NCI-H1417 treated with DMSO at 0.1 percent for 48 hours (cell line): ENCODE measurements around the gene DCBLD1.
"Not testable (repeated sequence)": the region's sequence is repeated elsewhere in the genome, so short reads cannot be mapped to it uniquely, and the experiment has no call there.

Experiments used
- DNase-seq: peaks from one replicate; lab custom pipeline; 2025; lab: John Stamatoyannopoulos, UW

The DCBLD1 gene

DNA sequence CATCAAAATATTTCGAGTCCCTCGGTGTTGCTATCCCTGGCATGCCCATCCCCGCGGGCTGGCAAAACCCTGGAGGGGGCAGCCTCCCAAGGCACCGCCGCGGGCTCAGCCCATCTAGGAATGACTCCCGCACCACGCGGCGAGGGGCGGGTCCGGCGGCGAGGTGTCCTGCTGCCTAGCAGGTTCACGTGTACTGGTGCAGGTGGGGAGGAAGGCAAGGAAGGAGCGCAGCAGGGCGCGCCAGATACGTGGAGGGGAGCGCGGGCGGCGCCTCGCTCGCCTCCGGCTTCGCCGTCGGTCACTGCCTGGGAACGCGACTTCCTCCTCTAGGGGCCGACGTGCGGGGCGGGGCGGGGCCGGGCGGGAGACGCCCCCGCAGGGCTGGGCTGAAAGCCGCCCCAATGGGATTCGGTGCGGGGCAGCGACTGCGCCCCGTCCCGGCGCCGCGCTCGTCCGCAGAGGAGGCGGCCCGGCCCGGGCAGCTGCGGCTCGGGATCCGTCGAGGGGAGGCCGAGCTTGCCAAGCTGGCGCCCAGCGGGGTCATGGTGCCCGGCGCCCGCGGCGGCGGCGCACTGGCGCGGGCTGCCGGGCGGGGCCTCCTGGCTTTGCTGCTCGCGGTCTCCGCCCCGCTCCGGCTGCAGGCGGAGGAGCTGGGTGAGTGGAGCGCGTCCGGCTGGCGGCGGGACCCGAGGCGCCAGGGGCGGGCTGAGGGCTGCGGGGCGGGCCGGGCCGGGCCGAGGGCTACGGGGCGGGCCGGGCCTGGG lies at the start of gene DCBLD1:
DCBLD1 (plus strand) TSS at position 435 of the 764 bp plus-strand sequence; CDS start at position 543, 108 bp downstream.
- no peak for DNase-seq

DNA sequence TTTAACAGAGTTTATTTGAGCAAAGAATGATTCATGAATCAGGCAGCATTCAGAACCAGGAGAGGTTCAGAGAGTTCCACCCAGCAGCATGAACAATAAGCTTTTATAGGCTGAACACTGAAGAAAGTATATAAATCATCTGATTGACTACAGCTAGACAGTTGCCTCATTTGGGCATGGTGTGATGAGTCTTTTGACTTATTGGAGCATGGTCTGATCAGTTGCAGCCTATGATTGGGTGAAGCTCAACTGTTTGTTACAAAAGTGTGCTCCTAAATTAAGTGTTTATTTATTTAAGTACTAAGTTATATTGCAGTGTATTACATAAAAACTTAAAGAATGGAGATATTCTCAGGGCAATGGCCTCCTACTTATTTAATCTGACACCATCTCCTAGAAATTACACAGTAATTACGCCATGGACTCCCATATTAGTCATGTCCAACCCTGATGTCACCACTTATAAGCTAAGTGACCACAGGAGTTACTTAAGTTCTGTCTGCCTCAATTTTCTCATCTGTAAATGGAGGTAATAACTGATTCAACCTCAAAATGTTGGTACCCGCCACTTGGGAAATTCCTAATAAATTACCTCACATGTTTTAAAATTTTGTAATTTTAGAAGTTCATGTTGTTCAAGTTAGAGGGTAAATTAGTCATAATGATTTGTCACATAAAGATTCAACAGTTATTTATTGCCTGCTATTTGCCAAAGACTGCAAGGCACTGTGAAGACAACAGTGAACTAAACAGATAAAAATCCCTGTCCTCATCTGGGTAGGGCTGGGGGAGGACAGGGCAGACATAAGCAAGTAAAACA lies 41.6 kb upstream of the DCBLD1 start:
- DNase-seq: no peak

DNA sequence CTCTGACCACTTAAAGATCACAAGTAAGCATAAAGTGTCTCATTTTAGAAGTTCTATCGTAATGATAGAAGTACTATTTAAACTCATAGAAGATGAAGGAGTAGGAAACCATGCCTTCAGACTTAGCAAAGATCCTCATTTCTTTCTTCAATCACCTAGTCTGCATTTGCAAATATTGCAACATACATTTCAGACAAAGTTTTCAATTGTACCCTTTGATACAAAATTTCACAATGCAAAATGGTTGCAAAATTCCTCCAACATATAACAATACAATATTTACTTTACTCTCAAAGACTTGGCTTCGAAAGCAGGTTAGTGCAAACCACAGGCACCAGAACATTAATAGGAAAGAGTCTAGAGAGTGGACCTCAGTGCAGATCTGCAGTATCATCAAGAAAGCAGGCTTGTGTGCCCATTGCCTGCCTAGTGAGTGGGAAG lies 40.6 kb upstream of the DCBLD1 start:
- DNase-seq: no peak

DNA sequence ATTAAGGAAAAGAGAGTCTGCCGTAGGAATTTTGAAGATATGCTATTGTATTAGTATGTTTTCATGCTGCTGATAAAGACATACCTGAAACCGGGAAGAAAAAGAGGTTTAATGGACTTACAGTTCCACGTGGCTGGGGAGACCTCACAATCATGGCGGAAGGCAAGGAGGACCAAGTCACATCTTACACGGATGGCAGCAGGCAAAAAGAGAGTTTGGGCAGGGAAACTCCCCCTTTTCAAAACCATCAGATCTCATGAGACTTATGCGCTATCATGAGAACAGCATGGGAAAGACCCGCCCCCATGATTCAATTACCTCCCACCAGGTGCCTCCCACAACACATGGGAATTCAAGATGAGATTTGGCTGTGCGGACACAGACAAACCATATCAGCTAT lies 40.2 kb upstream of the DCBLD1 start:
- not testable (repeated sequence) for DNase-seq

DNA sequence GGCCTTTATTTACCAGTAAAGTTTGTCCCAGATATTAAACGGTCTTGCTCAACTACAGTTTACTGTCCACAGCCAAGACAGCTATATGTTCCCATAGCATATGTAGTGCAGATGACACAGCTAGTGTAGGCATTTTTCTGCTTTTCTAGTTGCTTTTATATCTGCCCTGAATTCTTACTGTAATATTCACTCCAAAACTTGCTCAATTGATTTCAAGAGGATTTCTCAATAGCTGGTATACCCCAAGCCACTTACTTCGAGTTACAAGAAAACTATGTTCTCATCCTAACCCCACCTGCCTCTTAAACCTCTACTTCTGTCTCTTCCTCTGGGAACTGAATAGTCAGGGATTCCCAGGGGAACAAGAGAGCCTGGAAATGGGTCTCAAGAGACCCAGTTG lies 37.9 kb upstream of the DCBLD1 start:
- DNase-seq: no peak

DNA sequence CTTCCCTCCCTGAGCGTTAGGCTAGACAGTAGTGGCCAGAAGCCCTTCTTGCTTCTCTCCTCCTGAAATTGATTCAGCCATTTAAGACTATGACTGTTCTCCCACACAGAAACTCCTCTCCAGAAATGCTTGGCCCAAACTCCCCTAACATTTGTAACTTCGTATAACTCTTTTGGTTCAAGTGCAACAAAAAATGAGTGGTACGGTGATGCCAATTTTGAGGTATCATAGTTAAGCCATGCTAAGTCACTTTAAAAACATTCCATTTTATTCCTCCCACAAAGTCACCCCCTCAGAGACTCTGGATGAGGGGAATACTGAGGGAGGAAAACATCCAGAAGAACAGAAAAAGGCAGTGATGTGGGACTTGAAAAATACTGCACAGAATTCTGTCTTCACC lies 35.6 kb upstream of the DCBLD1 start:
- no peak for DNase-seq

DNA sequence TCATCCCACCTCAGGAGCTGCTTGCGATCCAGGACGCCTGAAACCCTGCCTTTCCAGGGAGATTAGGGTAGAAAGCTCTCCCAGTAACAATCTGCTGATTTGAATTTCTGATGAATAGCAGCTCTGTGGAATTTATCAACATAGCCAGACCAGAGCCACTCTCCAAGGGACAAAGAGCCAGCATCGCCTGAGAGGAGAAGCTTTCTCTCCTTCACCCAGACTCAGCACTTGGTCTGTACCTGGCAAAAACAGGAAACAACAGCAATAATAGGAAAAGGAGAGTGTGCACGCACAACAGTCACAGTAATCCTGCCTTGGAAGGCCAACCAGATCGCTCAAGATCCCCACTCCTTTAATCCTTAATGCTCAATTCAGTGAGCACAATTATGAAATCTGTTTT lies 34.5 kb upstream of the DCBLD1 start:
- no peak for DNase-seq

DNA sequence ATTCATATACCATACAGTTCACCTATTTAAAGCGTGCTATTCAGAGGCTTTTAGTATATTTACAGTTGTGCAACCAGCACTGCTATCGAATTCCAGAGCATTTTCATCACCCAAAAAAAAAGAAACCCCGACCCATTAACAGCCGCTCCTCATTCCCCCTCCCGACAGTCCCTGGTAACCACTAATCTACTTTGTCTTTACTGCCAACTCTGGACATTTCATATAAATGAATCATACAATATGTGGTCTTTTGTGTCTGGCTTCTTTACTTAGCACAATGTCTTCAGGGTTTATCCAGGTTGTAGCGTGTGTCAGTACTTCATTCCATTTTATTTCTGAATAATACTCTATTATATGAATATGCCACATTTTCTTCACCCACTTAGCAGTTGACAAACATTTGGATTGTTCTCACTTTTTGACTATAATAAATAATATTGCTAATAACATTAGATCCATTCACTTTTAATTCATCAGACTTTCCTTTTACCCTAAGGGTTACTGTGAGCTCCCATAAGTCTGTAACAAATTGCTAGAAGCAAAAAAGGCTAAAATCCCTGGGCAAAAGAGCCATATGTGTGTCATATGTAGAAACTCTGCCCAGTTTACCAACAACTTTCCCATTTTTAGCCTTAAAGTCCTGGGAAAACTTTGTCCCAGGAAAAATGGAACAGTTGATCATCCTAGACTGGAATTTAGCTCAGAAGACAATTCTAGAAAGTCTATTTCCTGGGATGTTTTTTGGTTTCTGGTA lies 33.6 kb upstream of the DCBLD1 start:
- no peak for DNase-seq

DNA sequence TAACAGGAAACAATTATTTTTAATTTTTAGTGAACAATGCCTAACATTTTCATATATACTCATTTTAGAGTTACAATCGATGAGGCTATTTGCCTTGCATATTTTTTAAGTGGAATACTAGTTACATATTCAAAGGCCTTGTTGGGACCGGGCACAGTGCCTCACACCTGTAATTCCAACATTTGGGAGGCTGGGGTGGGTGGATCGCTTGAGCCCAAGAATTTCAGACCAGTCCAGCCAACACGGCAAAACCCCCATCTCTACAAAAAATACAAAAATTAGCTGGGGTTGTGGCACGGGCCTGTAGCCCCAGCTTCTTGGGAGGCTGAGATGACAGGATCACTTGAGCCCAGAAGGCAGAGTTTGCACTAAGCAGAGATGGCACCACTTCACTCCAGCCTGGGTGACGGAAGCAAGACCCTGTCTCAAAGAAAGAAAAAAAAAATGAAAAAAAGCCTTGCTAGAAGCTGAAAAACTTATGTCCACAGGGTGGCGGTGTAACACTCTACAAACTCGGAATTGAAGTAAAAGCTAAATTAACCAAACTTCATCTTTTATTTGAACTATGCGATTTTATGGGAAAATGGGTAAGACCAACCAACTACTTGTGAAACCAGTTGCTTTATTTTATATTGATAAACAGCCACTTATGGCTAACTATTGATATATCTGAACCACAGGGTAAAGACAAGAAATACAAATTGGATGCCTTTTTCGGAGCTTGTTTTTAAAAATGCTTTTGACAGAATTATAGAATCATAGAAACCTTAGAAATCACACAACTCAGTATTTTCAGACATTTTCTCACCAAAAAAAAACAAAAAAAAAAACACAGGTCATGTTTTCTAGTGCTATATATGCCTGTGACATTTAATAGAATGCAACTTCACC lies 32.7 kb upstream of the DCBLD1 start:
- peak; percentile 53 for DNase-seq

DNA sequence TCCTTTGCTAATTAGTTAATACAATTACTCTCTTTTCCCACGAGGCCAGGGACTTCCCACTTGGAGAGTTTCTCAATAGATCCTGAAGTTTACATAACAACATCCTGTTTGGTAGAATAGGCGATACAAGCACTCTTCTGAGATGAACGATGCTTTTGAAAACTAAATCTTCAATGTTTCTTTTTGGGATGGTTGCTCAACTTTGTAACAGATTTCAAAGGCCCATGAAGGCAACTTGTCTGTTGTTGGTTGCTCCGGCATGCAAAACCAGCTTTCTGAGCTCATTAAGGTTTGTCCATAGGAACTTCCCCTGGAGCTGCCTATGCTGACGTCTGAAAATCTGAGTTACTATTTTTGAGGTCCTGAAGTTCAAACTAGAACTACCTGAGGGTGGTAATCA lies 30.8 kb upstream of the DCBLD1 start:
- DNase-seq: no peak

DNA sequence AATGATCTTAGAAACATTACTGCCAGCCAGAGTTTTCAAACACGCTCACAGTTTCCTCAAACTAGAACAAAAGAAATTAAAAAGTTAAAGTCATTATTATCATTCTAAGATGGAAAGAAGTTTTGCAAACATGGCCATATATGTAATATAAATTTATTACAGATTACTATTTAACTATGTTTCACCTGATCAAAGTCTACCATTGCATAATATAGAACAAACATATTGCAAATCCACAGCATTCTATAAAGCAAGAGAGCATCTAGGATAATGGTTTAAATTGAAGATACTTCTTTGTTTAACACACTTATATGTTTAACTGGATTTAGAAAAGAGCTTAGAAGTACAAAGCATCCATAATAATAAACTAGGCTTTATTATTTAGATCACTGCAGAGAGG lies 26.2 kb upstream of the DCBLD1 start:
- no peak for DNase-seq

DNA sequence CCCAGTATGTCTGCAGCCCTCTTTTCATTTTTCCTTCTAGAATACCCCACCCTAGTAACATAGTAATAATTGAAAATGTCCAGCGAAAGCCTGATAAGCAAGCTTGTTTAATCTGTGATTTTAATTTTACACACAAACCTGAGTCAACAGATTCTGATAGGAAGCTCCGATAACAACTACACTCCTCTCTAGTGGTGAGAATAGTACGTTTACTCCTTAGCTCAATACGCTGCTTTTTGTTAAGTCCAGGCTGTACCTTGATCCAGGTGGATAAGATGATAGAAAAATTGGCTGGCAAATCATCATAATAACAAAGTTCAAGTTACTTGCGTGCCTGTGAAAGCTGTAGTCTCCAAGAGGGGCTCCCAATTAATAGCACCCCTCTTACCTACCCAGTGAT lies 25.5 kb upstream of the DCBLD1 start:
- DNase-seq: no peak

DNA sequence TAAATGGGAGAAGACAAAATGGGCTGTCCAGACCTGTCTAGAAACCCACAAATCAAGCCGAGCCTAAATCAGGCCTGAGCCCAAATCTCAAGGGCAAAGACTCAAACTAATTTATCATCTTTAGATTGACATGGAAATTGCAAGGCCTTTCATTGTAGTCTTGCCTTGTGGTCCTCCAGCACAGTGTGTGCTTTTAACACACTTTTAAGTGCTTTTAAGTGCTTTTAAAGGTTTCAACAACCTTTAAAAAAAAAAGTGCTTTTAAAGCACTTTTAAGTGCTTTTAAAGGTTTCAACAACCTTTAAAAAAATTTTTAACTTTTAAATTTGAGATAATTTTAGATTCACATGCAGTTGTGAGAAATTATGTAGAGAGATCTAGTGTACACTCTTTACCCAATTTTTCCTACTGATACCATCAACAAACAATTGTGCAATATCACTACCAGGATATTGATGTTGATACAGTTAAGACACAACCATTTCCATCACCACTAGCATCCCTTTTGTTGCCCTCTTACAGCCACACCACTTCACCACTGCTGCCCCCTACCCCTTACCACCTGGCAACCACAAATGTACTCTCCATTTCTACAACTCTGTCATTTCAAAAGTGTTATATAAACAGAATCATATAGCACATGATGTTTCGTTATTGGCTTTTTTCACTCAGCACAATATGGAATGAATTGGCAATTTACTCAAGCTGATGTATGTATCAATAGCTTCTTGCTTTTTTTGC lies 23.1 kb upstream of the DCBLD1 start:
- peak; percentile 47 for DNase-seq

DNA sequence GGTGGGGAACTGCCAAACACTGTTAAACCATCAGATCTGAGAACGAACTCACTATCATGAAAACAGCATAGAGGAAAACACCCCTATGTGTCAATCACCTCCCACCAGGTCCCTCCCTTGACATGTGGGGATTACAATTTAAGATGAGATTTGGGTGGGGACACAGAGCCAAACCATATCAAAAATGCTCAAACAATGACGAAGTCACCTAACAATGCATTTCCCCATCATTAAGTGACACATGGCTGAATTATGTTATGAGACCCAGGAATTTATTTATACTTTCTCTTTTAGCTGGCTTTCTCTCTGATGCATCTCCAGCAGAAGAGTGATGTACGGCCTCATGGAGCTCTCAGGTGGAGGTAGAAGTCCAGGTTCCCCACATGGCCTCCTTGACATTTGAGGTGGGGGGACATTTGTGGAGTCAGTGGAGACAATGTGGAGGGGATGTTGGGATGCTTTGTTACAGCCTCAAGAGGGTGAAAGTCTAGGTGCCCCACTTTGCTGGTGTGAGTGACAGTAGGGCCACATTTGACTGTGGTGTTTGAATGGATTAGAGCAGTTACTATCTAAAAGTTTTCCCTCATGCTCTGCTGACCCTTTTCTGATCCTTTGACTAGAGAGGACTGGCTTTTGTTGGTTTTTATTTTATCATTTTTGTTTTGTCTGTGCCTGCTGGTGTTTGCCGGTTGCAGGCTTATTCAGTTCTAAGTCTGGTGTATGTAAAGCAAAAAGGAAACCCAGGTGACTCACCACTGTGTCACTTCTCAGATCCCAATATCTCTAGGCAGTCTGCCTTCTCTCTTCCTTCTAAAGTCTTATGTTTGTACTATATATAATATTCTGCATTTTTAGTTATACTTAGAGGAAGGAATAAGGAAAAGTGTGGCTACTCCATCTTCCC lies 18.5 kb upstream of the DCBLD1 start:
- no peak for DNase-seq

DNA sequence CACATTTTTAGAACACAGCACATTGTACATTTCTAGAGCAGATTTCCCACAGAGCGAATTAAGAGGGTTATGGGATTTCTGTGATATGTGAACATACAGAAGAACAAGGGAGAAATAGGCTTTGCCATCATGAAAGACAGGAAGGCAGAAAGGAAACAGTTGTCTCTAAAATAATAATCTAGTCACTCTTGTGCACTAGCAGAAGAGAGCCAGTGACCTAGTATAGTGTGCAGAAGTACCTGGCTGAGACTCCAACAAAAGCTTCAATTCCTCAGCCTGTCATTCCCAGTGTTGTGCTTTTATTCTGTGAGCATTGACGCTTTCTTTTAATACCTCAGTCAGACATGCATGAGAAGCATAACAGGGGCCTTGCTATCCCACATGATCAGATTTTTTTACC lies 17.8 kb upstream of the DCBLD1 start:
- DNase-seq: no peak

DNA sequence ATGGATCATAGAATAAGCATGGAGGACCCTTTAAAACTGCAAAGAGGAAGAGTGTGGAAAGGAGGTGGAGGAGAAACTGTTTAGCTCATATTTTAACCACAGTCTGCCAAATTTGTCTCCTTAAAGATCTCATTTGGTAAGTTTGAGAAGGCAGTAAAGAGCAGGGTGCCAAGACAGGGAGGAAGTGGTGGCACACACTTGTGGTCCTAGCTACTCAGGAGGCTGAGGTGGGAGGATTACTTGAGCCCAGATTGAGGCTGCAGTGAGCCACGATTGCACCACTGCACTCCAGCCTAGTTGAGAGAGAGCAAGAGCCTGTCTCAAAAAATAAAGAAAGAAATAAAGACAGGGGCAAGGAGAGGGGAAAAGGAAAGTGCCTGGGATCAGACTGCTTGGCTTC lies 16.8 kb upstream of the DCBLD1 start:
- no peak for DNase-seq

DNA sequence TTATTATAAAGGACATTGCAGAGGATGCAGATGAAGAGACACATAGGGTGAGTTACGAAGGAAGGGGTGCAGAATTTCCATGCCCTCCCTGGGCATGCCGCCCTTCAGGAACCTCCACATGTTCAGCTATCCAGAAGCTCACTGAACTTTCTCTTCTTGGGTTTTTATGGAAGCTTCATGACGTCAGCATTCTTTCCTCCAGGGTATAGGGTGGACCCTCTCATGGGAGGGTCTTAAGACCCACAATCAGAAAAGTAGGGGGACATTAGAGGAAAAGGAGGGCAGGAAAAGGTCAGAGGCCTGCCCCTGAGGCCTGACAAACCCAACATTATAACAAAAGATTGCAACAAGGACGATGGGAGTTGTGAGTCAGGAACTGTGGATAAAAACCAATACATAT lies 14.6 kb upstream of the DCBLD1 start:
- DNase-seq: no peak

DNA sequence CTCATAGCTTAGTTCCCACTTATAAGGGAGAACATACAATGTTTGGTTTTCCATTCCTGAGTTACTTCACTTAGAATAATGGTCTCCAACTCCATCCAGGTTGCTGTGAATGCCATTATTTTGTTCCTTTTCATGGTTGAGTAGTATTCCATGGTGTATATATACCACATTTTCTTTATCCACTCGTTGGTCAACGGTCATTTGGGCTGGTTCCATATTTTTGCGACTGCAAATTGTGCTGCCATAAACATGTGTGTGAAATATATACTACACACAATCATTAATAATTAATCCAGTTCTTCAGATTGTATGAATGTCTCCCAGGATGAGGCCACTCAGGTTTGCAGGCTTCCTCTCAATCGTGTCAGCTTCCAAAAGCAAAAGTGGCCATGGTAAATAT lies 13.9 kb upstream of the DCBLD1 start:
- DNase-seq: not testable (repeated sequence)

DNA sequence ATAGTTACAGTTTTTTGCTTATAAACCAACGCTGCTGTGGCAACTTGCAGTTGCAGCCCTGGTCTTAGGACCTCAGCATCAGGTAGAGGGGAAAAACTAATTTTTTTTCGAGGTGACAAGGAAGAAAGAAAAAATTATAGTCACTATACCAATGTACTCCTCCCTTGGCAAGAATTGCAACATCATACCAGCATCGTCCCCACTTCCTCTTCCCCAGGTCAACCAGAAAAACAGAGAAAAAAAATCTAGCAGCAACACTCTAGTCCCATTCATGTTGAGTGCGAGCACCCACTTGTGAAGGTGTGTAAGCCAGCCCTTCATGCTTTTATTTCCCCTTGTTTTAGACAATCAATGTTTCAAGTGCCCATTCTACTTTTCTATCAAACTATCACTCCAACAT lies 13.1 kb upstream of the DCBLD1 start:
- no peak for DNase-seq

DNA sequence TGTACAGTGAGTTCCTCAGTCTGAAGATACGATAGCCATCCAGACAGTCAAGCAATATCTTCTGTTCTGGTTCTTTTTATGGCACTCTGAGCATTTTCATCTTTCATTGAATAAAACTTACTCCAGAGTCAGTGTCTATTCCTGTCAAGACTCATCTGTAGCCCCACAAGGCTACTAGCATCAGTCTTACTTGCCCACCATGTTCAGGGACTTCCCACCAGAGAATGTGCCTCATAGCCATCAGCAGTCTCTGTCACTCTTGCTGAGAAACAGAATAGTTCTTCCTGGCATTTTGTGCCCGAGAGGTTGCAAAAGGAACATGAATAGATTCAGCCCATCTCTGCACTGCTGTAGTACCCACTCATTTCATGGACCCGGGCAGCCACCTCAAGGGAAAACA lies 12.7 kb upstream of the DCBLD1 start:
- DNase-seq: no peak
